Hepatic stellate cell (primary cell): Measurements from ENCODE around the gene PYM1.
A peak's percentile ranks its signal among the peaks of the same experiment; 100 is the strongest.
"Not testable (repeated sequence)": the region's sequence is repeated elsewhere in the genome, so short reads cannot be mapped to it uniquely, and the experiment has no call there.

ENCODE experiments used
- DNase-seq: peaks from one replicate; pipeline ENCODE4 v3.0.0; 2011; ENCODE audit warnings: low spot score

The PYM1 gene

DNA sequence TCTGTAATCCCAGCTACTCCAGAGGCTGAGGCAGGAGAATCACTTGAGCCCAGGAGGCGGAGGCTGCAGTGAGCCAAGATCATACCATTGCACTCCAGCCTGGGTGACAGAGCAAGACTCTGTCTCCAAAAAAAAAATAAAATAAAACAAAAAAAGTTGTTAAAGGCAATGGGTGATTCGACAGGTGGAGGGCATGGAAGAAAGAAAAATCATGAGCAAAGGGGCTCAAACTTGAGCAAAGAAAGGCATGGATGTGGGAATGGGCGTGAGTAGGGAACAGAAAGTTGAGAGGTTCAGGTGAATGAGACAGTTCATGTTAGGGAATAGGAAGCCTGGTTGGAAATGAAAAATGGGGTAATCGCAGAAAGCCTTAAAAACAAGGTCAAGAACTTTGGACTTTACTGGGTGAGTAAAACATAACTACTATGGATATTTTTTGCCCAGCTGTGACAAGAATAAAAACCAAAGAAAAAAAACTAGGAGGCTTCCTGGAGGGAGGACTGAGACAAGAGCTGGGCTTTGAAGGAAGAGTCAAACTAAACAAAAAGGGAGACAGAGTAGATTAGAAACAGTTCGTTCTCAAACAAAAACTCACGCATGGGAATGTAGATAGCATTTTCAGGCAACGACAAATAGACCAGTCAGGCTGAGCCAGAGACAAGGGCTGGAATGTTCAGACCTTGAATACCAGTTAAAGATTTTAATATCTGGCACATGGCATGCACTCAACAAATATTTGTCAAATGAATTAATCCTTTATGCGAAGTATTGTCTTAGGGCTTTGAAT, 18.8 kb downstream of the PYM1 start:
- peak; percentile 43 for DNase-seq

DNA sequence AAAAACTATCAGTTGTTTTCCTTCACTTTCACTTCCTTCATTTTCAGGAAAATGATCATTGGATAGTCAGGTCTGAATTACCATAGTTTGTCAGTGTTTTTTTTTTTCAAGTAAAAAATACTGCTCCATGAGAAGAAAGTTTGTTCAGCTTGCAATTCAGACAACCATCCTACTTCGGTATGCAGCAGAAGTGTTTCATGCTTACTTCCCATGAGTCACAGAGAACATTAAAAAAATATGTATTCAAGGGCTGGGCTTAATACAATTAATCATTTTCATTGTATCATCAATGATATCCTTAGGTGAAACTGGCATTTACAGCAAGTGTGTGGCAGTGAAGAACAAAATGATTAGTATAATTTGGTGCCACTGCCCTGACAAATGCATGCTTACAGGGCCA, 21.6 kb downstream of the PYM1 start:
- DNase-seq = peak; percentile 64

GRCh38 chr12:55901881-55902490, 25.7 kb downstream of the PYM1 start:
- DNase-seq = no peak

- no peak for DNase-seq
Observed at GRCh38 chr12:55899082-55899481, 28.6 kb downstream of the PYM1 start.

DNA sequence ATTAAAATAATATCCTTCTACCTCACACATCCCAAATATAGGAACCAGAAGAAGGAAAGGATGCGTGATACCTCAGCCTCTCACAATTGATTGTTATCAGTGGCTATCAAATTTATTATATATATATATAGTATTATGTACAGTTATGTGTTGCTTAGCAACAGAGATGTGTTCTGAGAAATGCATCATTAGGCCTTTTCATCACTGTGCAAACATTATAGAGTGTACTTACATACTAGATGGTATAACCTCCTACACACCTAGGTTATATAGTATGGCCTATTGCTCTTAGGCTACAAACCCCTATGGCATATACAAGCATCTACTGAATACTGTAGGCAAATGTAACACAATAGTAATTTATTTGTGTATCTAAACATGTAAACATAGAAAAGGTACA, 34.0 kb downstream of the PYM1 start:
- DNase-seq = no peak

GRCh38 chr12:55891310-55891709, 36.4 kb downstream of the PYM1 start:
- DNase-seq = no peak

DNA sequence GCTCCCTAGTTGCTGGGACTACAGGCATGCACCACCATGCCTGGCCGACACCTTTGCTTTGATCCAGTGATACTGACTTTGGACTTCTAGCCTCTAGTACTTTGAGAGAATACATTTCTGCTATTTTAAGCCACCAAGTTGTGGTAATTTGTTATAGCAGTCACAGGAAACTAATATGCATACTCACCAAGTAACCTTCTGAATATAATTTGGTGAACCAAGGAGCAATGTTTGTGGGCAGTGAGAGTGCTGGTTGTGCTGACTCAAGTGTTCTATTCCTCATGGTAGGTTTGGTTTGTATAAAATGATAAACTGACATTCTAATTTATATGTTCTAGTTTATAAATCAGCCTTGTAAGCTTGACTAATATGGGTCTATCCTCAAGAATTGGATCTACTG, 42.6 kb downstream of the PYM1 start:
- no peak for DNase-seq

GRCh38 chr12:55877824-55878223, 49.9 kb downstream of the PYM1 start:
- no peak for DNase-seq

DNA sequence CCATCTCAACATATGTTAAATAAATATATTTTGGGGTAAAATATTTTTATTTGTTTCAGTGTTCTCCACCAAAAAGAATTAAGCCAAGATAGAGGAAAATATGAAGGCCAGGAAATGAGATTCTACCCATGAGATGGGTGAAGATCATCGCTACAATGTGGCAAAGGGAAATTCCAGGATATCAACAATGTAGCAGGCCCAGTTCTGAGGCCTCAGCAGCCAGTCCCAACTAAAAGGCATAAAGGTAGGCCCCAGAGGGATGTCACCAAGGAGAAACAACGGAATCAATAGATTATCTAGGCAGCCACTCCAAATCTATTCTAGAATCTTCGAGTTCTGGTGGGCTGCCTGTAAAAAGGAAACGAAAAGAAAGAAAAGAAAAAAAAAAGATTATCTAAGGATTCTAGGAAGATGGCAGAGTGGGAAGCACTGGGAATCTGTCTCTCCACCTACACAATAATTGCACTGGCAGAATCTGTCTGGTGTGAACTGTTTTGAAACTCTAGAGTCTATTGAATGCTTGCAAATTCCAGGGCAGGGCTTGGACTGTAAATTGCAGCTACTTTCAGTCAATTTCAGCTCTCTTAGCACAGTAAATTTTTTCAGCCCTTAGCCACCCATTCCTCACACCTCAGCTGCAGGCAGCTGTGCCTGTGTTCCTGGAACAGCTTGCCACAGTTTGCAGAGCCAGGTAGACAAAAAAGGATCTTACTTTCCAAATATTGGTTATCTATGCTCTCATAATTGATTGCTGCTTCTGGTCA, 51.8 kb downstream of the PYM1 start:
- no peak for DNase-seq

DNA sequence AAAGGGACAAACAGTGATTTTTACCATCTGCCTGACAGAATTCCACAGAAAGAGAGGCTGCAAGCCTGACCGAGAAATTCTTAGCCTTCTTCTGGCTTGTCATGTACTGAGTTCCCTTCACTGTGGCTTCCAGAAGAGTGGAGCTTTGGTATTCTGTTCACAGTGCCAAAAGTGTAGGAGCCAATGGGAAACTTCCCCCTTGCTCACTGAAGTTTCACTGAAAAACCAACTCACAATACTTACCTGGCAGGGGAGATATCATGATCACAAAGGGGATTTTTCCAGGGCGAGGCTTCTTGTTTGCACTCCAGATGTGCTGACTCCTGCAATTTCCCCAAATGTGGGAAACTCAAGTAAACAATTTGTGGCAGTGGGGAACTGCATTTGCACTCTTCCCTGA, 53.3 kb downstream of the PYM1 start:
- DNase-seq = no peak

- not testable (repeated sequence) for DNase-seq
Observed at GRCh38 chr12:55866454-55867004, 61.2 kb downstream of the PYM1 start.

GRCh38 chr12:55865327-55865726, 62.4 kb downstream of the PYM1 start:
- no peak for DNase-seq

GRCh38 chr12:55862931-55863330, 64.8 kb downstream of the PYM1 start:
- DNase-seq = not testable (repeated sequence)

DNA sequence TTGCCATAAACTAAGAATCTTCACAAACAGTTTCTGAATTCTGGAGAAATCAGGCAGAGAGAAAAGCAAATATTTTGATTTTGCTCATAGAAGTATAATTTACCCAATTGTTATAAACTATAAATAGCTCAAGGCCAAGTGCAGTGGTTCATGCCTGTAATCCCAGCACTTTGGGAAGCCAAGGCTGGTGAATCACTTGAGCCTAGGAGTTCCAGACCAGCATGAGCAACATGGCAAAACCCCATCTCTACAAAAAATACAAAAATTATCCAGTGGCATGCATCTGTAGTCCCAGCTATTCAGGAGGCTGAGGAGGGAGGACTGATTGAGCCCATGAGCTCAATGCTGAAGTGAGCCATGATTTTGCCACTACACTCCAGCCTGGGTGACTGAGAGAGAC, 65.4 kb downstream of the PYM1 start:
- no peak for DNase-seq

GRCh38 chr12:55861871-55862270, 65.8 kb downstream of the PYM1 start:
- no peak for DNase-seq

- no peak for DNase-seq
Observed at GRCh38 chr12:55861396-55861795, 66.3 kb downstream of the PYM1 start.

GRCh38 chr12:55852740-55853139, 75.0 kb downstream of the PYM1 start:
- no peak for DNase-seq
